C4-2B (cell line): ENCODE results near the gene TRIM41.

Experiments used
- H3K27ac ChIP-seq: fragments of 450-650 bp; 2 replicates; pipeline ENCODE4 v1.5.1; 2017
- ZFX ChIP-seq: fragments of 450-650 bp; IDR thresholded peaks from 2 replicates; pipeline ENCODE4 v1.6.1; 2017
- TF ChIP-seq, protein P1 (sequence below): fragments of 450-650 bp; conservative IDR thresholded peaks from 2 replicates; pipeline ENCODE4 v1.5.1; 2017; ENCODE audit warnings: mild to moderate bottlenecking

TRIM41 gene

DNA sequence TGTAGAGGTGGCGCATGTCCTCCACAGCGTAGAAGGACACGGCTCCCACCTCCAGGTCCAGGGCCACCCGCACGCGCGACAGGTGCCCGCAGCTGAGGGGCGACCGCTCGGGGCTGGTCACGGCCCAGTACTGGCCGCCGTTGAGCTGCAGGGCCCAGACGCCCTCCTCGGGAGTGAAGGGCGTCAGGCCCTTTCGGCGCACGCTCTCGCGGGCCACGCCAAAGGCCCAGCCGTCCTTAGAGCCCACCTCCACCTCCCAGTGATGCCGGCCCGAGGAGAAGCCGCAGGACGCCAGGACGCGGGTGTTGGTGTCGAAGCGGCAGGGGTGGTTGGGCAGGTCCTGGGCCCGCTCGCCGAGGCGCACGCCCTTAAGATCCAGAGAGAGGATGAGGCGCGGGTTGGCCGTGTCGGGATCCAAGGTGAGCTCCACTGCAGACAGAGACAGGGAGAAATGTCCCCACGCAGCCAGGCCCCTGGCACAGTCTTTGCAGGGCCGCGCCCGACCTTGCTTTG lies 27.8 kb upstream of the TRIM41 start:
- no peak overlapping the region for H3K27ac ChIP-seq
- TF ChIP-seq ZFX, result no peak
- TF ChIP-seq, protein P1, sequence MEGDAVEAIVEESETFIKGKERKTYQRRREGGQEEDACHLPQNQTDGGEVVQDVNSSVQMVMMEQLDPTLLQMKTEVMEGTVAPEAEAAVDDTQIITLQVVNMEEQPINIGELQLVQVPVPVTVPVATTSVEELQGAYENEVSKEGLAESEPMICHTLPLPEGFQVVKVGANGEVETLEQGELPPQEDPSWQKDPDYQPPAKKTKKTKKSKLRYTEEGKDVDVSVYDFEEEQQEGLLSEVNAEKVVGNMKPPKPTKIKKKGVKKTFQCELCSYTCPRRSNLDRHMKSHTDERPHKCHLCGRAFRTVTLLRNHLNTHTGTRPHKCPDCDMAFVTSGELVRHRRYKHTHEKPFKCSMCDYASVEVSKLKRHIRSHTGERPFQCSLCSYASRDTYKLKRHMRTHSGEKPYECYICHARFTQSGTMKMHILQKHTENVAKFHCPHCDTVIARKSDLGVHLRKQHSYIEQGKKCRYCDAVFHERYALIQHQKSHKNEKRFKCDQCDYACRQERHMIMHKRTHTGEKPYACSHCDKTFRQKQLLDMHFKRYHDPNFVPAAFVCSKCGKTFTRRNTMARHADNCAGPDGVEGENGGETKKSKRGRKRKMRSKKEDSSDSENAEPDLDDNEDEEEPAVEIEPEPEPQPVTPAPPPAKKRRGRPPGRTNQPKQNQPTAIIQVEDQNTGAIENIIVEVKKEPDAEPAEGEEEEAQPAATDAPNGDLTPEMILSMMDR, result no peak

DNA sequence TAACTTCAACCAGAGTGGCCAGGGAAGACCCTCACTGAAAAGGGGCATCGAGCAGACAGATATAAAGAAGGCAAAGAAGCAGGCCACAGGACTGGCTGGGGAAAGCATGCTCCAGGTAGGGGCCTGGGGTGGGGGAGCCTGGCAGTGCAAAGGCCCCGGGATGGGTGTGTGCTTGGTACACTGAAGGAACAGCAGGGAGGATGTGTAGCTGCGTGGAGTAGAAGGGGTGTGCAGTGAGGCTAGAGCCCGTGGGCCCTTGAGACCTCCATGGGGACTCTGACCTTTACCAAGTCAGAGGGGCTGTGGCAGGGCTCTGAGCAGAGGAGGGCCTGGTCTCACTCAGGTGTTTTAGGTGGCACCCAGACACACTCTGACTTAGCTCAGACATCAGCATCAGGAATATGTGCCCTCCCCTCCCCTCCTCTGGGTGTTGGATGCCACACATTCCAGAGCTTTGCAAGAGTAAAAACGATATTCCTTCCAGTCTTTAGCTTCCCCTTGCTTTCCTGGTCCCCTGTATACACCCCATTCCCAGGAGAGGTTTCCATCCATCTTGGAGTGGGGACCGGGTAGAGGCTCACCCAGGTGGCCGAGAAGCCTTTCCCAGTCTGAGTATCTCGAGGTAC lies 25.6 kb upstream of the TRIM41 start:
- H3K27ac ChIP-seq, result no peak overlapping the region
- TF ChIP-seq, protein P1, result no peak
- no peak for TF ChIP-seq ZFX

DNA sequence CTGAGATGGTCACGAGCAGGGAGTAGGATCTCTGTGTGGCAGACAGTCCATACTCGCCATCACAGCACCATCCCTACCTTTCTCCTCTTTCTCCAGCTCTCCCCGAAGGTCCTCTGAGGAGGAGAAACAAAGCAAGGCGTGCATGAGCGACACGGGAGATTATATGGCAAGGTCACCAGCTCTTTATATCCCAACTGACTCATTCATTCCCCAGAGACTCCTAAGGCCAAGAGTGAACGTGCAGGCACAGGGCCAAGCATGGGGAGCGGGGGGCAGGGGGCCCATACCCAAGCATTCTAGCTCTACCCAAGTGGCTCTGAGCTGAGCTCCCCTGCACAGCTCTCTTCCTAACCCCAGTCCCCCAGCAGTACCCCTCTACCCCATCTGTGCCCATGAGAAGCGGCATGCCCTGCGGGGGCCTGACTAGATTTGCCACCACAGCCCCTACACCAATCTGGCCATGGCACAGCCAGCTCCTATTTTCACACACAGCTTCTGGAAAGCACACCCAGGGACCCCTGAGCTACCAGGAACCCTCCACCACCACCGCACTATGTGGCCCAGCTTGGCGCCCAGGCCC lies 24.9 kb upstream of the TRIM41 start:
- TF ChIP-seq, protein P1, result no peak
- TF ChIP-seq ZFX, result no peak
- no peak overlapping the region for H3K27ac ChIP-seq

DNA sequence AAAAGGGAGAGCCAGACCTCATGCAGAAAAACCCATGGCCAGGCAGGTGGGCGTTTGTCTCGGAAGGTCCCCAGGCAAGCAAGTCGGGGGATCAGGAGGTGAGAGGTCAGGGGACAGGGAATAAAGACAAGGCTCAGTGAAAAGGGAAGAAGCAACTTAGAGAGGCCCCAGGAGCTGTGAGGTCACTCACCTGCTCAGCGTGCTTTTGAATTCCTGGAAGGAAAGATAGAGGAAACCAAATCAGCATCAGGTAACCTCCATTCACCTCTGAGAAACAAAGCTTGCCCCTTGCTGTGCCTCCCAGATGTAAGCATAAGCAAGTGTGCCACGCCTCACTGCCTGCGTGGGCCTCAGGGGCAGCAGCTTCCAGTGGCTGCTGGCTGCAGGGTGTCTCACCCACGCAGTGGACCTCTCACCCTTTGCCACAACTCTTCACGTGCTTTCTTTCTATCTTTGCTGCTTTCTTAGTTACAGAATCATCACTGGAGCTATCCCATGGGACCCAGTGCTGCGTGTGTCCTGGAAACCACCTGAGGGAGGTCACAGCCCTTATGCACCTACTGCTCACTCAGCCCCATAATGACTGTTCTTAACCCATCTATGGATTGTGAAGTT lies 24.1 kb upstream of the TRIM41 start:
- no peak overlapping the region for H3K27ac ChIP-seq

DNA sequence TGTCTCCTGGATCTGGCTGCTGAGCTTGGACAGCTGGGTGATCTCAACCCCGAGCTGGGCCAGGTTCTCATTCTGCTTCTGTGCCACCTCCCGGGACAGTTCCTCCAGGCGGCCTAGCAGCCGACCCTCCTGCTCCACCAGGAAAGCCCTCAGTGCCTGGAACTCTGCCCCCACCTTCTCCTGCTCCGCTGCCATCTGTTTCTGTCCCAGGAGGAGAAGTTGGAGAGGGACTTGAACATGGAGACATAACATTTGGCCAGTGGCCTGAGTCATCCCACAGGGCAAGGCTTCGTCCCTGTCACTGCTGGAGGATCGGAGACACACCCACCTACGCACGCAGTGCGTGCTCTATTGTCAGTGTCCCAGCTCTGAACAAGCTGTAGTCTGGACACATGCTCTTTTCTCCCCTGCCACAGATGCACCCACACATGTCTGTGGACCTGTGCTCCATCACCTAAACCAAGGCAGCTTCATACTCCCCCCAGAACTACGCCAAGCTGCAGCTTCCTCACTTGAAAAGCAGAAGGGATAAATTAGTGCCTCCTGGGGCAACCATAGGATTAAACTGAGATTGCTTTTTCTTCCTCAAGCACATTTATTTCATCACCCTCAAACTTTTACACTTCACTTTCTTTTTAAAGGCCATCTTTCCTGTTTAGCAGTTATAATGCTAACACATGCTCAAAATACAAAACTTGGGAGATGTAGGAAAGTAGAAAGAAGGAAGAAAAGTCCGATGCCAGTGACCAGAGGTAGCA lies 23.0 kb upstream of the TRIM41 start:
- TF ChIP-seq, protein P1, result no peak
- no peak for TF ChIP-seq ZFX
- H3K27ac ChIP-seq, result no peak overlapping the region

More for the DNA sequence above, 24.1 kb upstream of the TRIM41 start:
- TF ChIP-seq ZFX, result no peak
- TF ChIP-seq, protein P1, result no peak

DNA sequence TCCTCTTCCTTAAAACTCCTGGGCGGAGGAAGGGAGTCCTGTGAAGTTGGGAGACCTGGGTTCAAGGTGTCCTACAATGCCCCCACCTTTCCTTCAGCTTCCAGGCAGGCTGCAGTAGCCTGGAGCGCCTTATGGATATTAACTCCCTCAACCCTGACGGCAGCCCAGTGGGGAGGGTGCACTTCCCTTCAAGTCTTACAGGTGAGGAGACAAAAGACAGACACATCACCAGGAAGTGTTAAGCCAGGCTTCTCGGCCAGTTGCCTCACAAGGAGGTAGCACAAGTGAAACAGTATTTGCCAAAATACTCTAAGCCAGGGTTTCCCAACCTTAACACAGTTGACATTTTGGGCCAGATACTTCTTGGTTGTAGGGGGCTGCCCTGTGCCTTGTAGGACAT lies 22.3 kb upstream of the TRIM41 start:
- TF ChIP-seq, protein P1, result no peak
- TF ChIP-seq ZFX, result no peak
- no peak overlapping the region for H3K27ac ChIP-seq
